Hepatocyte (in vitro differentiated cells): ENCODE results near the gene LMAN2L. TPM values are rescaled to one million over a fixed set of nuclear protein-coding genes. Genes with fewer than 3 reads are reported as not detected.

Experiments
- DNase-seq: peaks from one replicate; pipeline ENCODE4 v3.0.0-alpha.2; 2016; ENCODE audit warnings: low spot score
- H2AFZ ChIP-seq: fragments of 200-600 bp; sonication (generic); 2 replicates; pipeline ENCODE4 v1.6.0; 2016; ENCODE audit warnings: antibody characterized with exemption, mild to moderate bottlenecking
- H3K27ac ChIP-seq: fragments of 200-600 bp; sonication (generic); 2 replicates; pipeline ENCODE4 v1.5.1; 2016; ENCODE audit warnings: mild to moderate bottlenecking
- H3K27me3 ChIP-seq: fragments of 200-600 bp; sonication (generic); 2 replicates; pipeline ENCODE4 v1.6.1; 2016
- H3K36me3 ChIP-seq: fragments of 200-600 bp; sonication (generic); replicated peaks from 2 replicates; pipeline ENCODE4 v1.5.1; 2016; ENCODE audit warnings: low read depth; ENCODE audit not compliant: insufficient read depth
- H3K4me1 ChIP-seq: fragments of 200-600 bp; sonication (generic); 2 replicates; pipeline ENCODE4 v1.5.1; 2016; ENCODE audit warnings: mild to moderate bottlenecking, moderate library complexity; ENCODE audit not compliant: insufficient read depth
- H3K4me2 ChIP-seq: fragments of 200-600 bp; sonication (generic); 2 replicates; pipeline ENCODE4 v1.6.0; 2016
- H3K4me3 ChIP-seq: fragments of 200-600 bp; sonication (generic); 2 replicates; pipeline ENCODE4 v1.5.1; 2016; ENCODE audit warnings: mild to moderate bottlenecking
- H3K79me2 ChIP-seq: fragments of 200-600 bp; sonication (generic); 2 replicates; pipeline ENCODE4 v1.6.0; 2017; ENCODE audit warnings: mild to moderate bottlenecking
- H3K9me2 ChIP-seq: fragments of 200-600 bp; sonication (generic); replicated peaks from 2 replicates; pipeline ENCODE4 v1.6.0; 2017; ENCODE audit warnings: mild to moderate bottlenecking; ENCODE audit not compliant: insufficient read depth
- H3K9me3 ChIP-seq: fragments of 200-600 bp; sonication (generic); 2 replicates; pipeline ENCODE4 v1.5.1; 2016; ENCODE audit warnings: low read depth, mild to moderate bottlenecking
- H4K20me1 ChIP-seq: fragments of 200-600 bp; sonication (generic); 2 replicates; pipeline ENCODE4 v1.6.0; 2016; ENCODE audit warnings: mild to moderate bottlenecking; ENCODE audit not compliant: insufficient read depth, poor library complexity, severe bottlenecking
- CTCF ChIP-seq: fragments of 200-600 bp; sonication (generic); IDR thresholded peaks from 2 replicates; pipeline ENCODE4 v1.5.1; 2016; ENCODE audit warnings: antibody characterized with exemption, mild to moderate bottlenecking; ENCODE audit not compliant: poor library complexity
- EZH2 ChIP-seq: fragments of 200-600 bp; sonication (generic); IDR thresholded peaks from 2 replicates; pipeline ENCODE4 v1.6.1; 2016; ENCODE audit warnings: antibody characterized with exemption, mild to moderate bottlenecking, borderline replicate concordance
- EZH2phosphoT487 ChIP-seq: fragments of 200-600 bp; sonication (generic); IDR thresholded peaks from one replicate; pipeline ENCODE4 v1.6.1; 2018; ENCODE audit warnings: antibody characterized with exemption, mild to moderate bottlenecking, low read depth, moderate library complexity; ENCODE audit not compliant: unreplicated experiment, severe bottlenecking
- WGBS: methylation state at CpG from one replicate; pipeline ENCODE4 v1.1.6; 2016; ENCODE audit warnings: low lambda C conversion rate; ENCODE audit errors: missing lambda C conversion rate; 5-methylcytosine and 5-hydroxymethylcytosine counted together
- polyA plus RNA-seq: library from polyadenylated mRNA; unstranded; fragments of >200 nt; fragmentation: Nextera tagmentation; extraction: Ambion mirVana; gene quantifications from 2 replicates; pipeline ENCODE4 v1.2.1, GENCODE V29; 2016
- total RNA-seq: library from RNA; depleted of rRNA; stranded (reverse); fragments of >200 nt; gene quantifications from 2 replicates; pipeline ENCODE4 v1.2.3, GENCODE V29; 2014

Gene LMAN2L
- total and polyA plus RNA-seq, 2 experiments from 2014 or later, result 35.6 to 46.7 TPM

GRCh38 chr2:96691022-96691612 is 48.7 kb downstream of the LMAN2L start:
- H3K9me3 ChIP-seq, result no peaks in the 10 kb centered on the region
- no peak overlapping the region for H3K4me2 ChIP-seq
- no peaks in the 10 kb centered on the region for H3K27me3 ChIP-seq
- DNase-seq, result no peak
- H3K4me1 ChIP-seq, result peaks cover 3% of the 10 kb centered on the region
- no peaks in the 10 kb centered on the region for H3K36me3 ChIP-seq
- H3K4me3 ChIP-seq, result no peak overlapping the region
- H3K9me2 ChIP-seq, result no peaks in the 10 kb centered on the region
- no peaks in the 10 kb centered on the region for H3K79me2 ChIP-seq
- 97% methylated on average over 28 of the region's 30 CpGs for WGBS
- H4K20me1 ChIP-seq, result no peaks in the 10 kb centered on the region
- H2AFZ ChIP-seq, result no peak overlapping the region
- TF ChIP-seq EZH2phosphoT487 (no peak), EZH2 (no peak), CTCF (no peak)
- H3K27ac ChIP-seq, result no peak overlapping the region

GRCh38 chr2:96690306-96691021 is 49.4 kb downstream of the LMAN2L start:
- Histone ChIP-seq H2AFZ (no peak overlapping the region), H3K9me3 (no peaks in the 10 kb centered on the region), H3K4me3 (no peak overlapping the region), H3K27me3 (no peaks in the 10 kb centered on the region), H3K27ac (no peak overlapping the region), H3K4me1 (peaks cover 9% of the 10 kb centered on the region), H3K79me2 (no peaks in the 10 kb centered on the region), H3K36me3 (no peaks in the 10 kb centered on the region), H4K20me1 (no peaks in the 10 kb centered on the region), H3K9me2 (no peaks in the 10 kb centered on the region), H3K4me2 (no peak overlapping the region)
- TF ChIP-seq EZH2 (no peak), EZH2phosphoT487 (no peak), CTCF (no peak)
- DNase-seq, result no peak
- WGBS, result 91% methylated on average over 16 of the region's 16 CpGs

GRCh38 chr2:96689431-96689991 is 50.4 kb downstream of the LMAN2L start:
- peaks cover 14% of the 10 kb centered on the region for H3K4me1 ChIP-seq
- 91% methylated on average over 14 of the region's 14 CpGs for WGBS
- TF ChIP-seq CTCF (no peak), EZH2 (no peak), EZH2phosphoT487 (no peak)

More at GRCh38 chr2:96689431-96689991, 50.4 kb downstream of the LMAN2L start:
- no peak overlapping the region for H3K27ac ChIP-seq
- no peak overlapping the region for H3K4me3 ChIP-seq
- no peaks in the 10 kb centered on the region for H3K27me3 ChIP-seq
- no peak overlapping the region for H3K4me2 ChIP-seq
- H4K20me1 ChIP-seq, result no peaks in the 10 kb centered on the region
- no peaks in the 10 kb centered on the region for H3K79me2 ChIP-seq
- DNase-seq, result no peak
- no peaks in the 10 kb centered on the region for H3K9me3 ChIP-seq
- no peak overlapping the region for H2AFZ ChIP-seq
- no peaks in the 10 kb centered on the region for H3K36me3 ChIP-seq
- no peaks in the 10 kb centered on the region for H3K9me2 ChIP-seq
